HUES64 (cell line): ENCODE measurements around the gene SLC8A1.

Source experiments
- H3K27ac ChIP-seq: 2 replicates; pipeline ENCODE4 v1.7.0; 2013; ENCODE audit warnings: low read depth, low read length, inconsistent platforms
- H3K27me3 ChIP-seq: 2 replicates; pipeline ENCODE4 v1.6.1; 2013; ENCODE audit warnings: mild to moderate bottlenecking, low read length; ENCODE audit not compliant: insufficient read depth
- H3K36me3 ChIP-seq: 2 replicates; pipeline ENCODE4 v1.6.1; 2013; ENCODE audit warnings: mild to moderate bottlenecking, low read length; ENCODE audit not compliant: insufficient read depth
- H3K4me1 ChIP-seq: 2 replicates; pipeline ENCODE4 v1.6.1; 2013; ENCODE audit warnings: mild to moderate bottlenecking, low read length, moderate library complexity; ENCODE audit not compliant: insufficient read depth
- H3K4me3 ChIP-seq: 2 replicates; pipeline ENCODE4 v1.5.1; 2013; ENCODE audit warnings: mild to moderate bottlenecking, low read length, moderate library complexity
- H3K9ac ChIP-seq: 2 replicates; pipeline ENCODE4 v1.6.1; 2013; ENCODE audit warnings: mild to moderate bottlenecking, low read depth, low read length
- H3K9me3 ChIP-seq: 2 replicates; pipeline ENCODE4 v1.6.1; 2013; ENCODE audit warnings: low read depth, low read length; ENCODE audit not compliant: insufficient read depth
- WGBS: fragments of 150-250, 120-280 bp; methylation state at CpG from one replicate; pipeline ENCODE4 v1.1.7; 2013; ENCODE audit warnings: missing lambda C conversion rate; 5-methylcytosine and 5-hydroxymethylcytosine counted together

Gene SLC8A1

DNA sequence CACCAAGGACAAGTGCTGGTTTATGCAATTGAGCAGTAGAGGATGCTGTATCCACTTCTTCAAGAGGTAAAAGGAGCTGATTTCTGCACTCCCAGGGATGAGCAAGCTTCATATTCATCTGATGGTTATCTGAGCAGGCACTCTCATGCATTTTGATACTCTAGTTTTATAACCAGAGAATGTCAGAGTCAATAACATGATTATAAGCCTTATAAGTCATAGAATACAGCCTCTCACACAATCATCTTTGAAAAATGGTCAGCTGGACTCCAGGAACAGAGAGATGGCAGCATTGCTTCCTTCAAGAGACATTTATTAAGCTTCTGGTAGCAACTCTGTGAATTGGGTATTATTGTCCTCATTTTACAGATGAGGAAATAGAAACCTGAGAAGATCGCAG is 167.1 kb downstream of the SLC8A1 start:
- H3K9me3 ChIP-seq = no peaks in the 10 kb centered on the region
- no peak overlapping the region for H3K27ac ChIP-seq
- H3K9ac ChIP-seq = no peak overlapping the region
- 100% methylated on average over 1 of the region's 1 CpG for WGBS
- no peaks in the 10 kb centered on the region for H3K27me3 ChIP-seq
- no peak overlapping the region for H3K4me3 ChIP-seq
- no peaks in the 10 kb centered on the region; the same call in 1 of the 2 replicates for H3K4me1 ChIP-seq
- no peaks in the 10 kb centered on the region for H3K36me3 ChIP-seq

DNA sequence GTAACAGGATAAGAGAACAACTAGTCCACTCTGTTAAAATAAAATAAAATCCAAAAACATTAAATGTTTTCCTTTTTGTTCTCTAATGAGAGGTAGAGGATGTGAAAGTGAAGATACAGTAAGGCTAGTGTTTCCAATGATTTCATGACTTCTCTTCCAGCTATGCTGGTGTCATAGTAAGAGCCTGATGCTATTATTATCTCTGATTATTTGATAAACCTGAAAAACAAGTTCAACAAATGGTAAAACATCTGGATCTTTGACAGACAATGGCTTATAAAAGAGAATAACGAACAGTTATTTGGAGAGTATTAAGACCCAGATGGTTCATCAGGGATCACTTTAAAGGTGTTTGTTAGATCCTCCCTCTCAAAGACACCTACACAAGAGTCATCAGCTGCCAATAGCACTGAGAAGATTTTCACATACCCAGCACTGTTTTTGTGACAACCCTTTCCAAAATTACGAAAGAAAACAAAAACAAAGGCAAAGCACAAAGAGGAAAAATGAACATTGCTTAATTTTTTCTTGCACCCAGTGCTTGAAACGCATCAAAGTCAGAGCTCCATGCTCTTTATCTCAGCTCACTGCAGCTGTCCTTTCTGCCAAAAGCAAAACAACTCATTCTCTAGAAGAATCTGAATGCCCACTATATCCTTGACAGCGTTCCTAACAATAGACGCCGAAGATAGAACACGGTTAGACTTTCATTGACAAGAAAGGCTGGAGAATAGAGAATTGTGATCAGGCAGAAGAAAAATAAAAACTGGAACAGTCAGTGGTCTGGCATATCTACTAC is 168.6 kb downstream of the SLC8A1 start:
- H3K36me3 ChIP-seq = no peaks in the 10 kb centered on the region
- H3K9ac ChIP-seq = no peak overlapping the region
- H3K27ac ChIP-seq = no peak overlapping the region
- 87% methylated on average over 7 of the region's 7 CpGs for WGBS
- H3K4me3 ChIP-seq = no peak overlapping the region
- no peaks in the 10 kb centered on the region for H3K9me3 ChIP-seq
- no peaks in the 10 kb centered on the region for H3K27me3 ChIP-seq
- H3K4me1 ChIP-seq = no peaks in the 10 kb centered on the region; the same call in 1 of the 2 replicates

DNA sequence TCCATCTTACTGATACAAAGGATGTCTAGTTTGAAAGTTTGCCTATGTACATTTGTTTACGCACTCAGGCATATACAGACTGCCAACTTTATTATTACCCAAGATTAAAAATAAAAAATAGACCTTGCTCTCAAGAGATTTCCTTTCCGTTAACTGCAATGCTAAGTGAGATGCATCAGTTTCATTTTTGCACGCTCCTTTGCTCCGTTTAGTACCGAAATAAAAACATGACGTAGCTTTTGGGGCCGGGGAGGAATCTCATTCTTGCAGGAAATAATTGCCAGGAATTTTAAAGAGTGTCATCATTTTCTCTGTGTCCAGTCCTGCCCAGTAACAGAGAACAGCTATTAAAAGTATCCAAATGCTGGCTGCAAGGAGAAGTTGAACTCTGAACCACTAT is 169.5 kb downstream of the SLC8A1 start:
- no peak overlapping the region for H3K4me3 ChIP-seq
- H3K27me3 ChIP-seq = no peaks in the 10 kb centered on the region
- no peak overlapping the region for H3K27ac ChIP-seq
- no peaks in the 10 kb centered on the region for H3K9me3 ChIP-seq
- no peaks in the 10 kb centered on the region; the same call in 1 of the 2 replicates for H3K4me1 ChIP-seq
- no peaks in the 10 kb centered on the region for H3K36me3 ChIP-seq
- WGBS = 98% methylated on average over 7 of the region's 7 CpGs
- H3K9ac ChIP-seq = no peak overlapping the region

DNA sequence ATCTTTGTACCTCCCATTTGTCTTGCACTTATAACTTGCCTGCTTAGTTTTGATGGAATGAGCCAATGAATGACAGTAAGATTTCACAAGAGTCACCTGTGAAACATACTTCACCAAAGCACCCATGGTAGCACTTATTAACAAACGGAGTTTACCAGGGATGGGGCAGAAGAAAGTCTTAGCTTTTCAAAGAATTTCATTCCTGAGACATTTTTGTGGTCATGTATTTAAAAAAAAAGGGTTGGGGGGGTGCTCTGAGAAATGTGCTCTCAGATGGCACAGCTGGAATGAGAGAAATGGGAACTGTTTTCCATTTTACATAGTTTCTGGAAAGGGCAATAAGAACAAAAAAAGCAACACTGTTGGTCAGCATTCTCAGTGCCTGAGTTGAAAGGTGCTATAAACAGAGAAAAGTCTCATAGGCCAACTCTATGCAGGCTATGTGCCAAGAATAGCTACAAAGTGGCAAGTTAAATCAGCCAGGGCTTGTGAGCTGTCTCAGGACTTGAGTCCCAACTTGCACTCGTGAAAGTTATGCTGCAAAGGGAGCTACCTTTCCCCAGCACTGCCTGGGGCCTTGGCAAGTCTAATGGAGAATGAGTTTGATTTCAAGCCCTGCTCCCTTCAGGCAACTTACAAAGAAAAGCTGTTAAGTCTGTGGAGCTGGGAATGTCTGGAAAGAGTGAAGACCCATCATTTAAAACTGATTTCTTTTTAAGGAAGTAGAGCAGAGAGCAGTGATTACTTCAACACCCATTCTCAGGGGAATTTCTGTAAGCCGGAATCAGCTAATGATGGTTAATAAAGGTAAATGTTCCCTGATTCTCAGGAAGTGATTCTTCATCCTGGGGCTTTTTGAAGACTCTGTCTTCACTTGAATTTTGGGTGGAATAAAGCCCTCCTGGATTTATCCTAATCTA is 170.6 kb downstream of the SLC8A1 start:
- Histone ChIP-seq H3K27me3 (no peaks in the 10 kb centered on the region), H3K9ac (no peak overlapping the region), H3K9me3 (no peaks in the 10 kb centered on the region), H3K4me3 (no peak overlapping the region), H3K27ac (no peak overlapping the region), H3K36me3 (no peaks in the 10 kb centered on the region), H3K4me1 (no peaks in the 10 kb centered on the region; the same call in 1 of the 2 replicates)
- 82% methylated on average over 3 of the region's 3 CpGs for WGBS

DNA sequence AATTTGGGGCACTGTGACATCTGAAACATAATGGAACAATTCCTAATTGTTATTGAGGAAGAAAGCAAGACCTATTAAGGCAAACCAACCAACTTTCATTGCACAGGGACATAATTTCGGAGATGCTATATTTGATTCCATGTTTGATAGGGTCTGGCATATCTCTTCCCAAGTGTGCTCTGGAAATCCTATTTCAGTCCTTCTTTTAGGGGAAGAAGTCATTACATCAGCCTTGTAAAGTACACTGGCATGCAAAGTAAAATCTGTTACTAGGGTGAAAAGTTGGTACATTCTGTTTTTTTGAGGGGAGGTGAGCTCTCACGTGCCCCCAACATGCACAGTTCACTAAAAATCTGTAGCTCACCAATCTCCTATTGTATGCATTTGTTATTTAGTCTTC is 172.4 kb downstream of the SLC8A1 start:
- Histone ChIP-seq H3K4me1 (no peaks in the 10 kb centered on the region; the same call in 1 of the 2 replicates), H3K9me3 (no peaks in the 10 kb centered on the region), H3K36me3 (no peaks in the 10 kb centered on the region), H3K4me3 (no peak overlapping the region), H3K9ac (no peak overlapping the region), H3K27me3 (no peaks in the 10 kb centered on the region), H3K27ac (no peak overlapping the region)
- 100% methylated on average over 2 of the region's 2 CpGs for WGBS

DNA sequence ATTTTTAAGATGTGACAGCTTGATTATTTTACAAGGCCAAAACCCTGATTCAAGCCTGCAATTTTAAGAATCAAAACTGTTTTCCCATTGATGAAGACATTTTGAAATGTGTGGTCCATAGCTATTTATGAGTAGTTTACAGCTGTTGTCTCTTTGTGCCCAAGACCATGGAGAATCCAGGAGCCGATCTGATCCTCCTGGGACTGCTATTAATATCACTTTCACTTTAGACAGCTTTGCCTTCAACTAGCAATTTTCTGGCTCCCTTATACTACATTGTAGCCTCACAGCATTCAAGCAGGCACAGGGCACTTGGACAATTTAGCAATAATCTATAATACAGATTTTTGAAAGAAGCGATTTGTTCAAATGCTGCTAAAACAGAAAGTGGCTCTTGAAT is 172.9 kb downstream of the SLC8A1 start:
- H3K4me3 ChIP-seq = no peak overlapping the region
- no peaks in the 10 kb centered on the region for H3K9me3 ChIP-seq
- no peaks in the 10 kb centered on the region for H3K27me3 ChIP-seq
- H3K36me3 ChIP-seq = no peaks in the 10 kb centered on the region
- H3K27ac ChIP-seq = no peak overlapping the region
- 93% methylated on average over 2 of the region's 2 CpGs for WGBS
- H3K9ac ChIP-seq = no peak overlapping the region
- no peaks in the 10 kb centered on the region; the same call in 1 of the 2 replicates for H3K4me1 ChIP-seq

DNA sequence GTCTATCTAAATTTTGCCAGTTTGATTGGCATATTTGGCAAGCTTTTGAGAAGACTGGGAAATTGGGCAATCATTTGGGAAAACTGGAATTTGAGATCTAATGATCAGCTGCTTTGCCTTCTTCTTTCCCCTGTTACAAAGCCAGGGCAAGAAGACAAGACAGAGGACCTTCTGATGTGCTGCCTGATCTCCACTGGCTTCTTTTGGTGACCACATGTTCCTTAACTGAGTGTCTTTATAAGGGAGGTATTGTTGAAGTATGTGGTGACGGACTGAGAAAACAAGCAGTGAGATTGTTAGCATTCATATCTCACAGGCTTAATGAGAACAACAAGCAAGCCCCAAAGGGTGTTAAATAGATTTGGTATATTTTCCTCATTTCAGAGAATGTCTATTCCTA is 175.8 kb downstream of the SLC8A1 start:
- H3K4me1 ChIP-seq = no peaks in the 10 kb centered on the region
- H3K27ac ChIP-seq = no peak overlapping the region
- WGBS = 88% methylated on average over 1 of the region's 1 CpG
- H3K9me3 ChIP-seq = no peaks in the 10 kb centered on the region
- H3K27me3 ChIP-seq = no peaks in the 10 kb centered on the region
- no peaks in the 10 kb centered on the region for H3K36me3 ChIP-seq
- no peak overlapping the region for H3K9ac ChIP-seq
- H3K4me3 ChIP-seq = no peak overlapping the region

DNA sequence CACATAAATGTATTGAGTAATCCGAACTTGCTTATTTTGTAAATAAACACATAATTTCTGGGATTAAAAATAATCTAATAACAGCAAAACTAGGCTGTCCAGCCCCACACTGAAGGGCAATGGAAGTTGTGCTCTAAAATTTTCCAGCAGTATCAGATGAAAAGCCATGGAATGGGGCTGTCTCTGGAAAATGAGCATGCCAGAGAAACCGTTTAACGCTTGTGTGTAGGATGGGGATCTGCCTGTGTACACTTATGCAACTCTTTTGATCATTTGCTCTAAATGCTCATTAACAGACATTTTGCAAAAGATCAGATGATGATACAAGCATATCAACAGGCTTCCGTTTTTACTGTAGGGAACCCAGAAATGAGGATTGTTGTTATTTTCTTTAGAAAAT is 177.6 kb downstream of the SLC8A1 start:
- Histone ChIP-seq H3K27ac (no peak overlapping the region), H3K27me3 (no peaks in the 10 kb centered on the region), H3K9me3 (no peaks in the 10 kb centered on the region), H3K4me3 (no peak overlapping the region), H3K4me1 (no peaks in the 10 kb centered on the region), H3K9ac (no peak overlapping the region), H3K36me3 (no peaks in the 10 kb centered on the region)
- 100% methylated on average over 2 of the region's 4 CpGs for WGBS

DNA sequence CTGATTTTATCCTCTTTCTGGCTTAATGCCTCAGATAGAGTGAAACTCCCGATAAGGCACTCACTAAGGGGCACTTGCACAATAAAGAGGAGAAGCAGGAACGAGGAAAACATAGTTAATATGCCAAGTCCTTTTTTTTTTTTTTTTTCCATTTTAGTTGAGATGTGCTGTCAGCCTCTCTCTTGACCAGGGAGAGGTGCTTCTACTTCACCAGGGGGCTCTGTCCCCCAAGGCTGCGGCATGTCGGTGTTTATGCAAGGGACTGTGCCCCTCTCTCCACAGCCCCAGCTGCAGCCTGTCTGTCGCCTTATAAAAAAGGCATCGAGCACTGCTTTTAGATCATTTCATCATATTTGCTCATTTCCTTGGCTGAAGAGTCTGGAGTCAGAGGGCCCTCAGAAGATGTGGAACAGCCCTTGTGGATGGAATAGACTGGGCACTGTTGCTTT is 178.1 kb downstream of the SLC8A1 start:
- WGBS = 91% methylated on average over 5 of the region's 6 CpGs
- Histone ChIP-seq H3K27me3 (no peaks in the 10 kb centered on the region), H3K27ac (no peak overlapping the region), H3K4me1 (no peaks in the 10 kb centered on the region), H3K4me3 (no peak overlapping the region), H3K9ac (no peak overlapping the region), H3K9me3 (no peaks in the 10 kb centered on the region), H3K36me3 (no peaks in the 10 kb centered on the region)

DNA sequence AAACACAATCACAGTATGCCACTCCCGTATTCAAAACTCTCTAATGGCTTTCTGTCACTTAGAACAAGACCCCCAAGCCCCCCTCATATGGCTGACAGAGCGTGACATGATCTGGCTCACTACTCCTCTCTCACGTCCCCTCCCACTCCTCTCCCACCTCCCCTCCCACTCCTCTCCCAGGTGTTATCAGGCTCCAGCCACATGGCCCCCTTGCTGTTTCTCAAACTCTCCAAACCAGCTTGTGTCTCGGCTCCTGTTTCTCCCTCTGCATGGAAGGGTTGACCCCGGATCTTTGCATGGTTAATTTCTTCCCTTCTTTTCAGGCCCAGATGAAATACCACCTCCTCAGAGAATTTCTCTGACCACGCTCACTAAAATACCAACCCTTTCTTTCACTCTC is 180.8 kb downstream of the SLC8A1 start:
- no peak overlapping the region for H3K4me3 ChIP-seq
- peaks cover 2% of the 10 kb centered on the region; the same call in 1 of the 2 replicates for H3K4me1 ChIP-seq
- WGBS = 82% methylated on average over 6 of the region's 6 CpGs
- H3K9me3 ChIP-seq = no peaks in the 10 kb centered on the region
- no peaks in the 10 kb centered on the region for H3K27me3 ChIP-seq
- no peak overlapping the region for H3K27ac ChIP-seq
- no peaks in the 10 kb centered on the region for H3K36me3 ChIP-seq
- no peak overlapping the region for H3K9ac ChIP-seq

DNA sequence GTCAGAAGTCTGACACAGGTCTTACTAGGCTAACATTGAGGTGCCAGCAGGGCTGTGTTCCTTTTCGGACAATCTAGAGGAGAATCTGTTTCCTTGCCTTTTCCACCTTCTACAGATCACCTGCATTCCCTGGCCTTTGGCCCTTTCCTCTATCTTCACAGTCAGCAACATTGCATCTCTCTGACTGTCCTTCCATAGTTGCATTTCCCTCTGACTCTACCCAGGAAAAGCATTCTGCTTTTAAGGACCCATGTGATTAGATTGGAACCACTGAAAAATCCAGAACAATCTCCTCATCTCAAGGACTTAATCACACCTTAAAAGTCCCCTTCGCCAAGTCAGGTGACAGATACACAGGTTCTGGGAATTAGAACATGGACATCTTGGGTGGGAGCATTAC is 181.5 kb downstream of the SLC8A1 start:
- H3K27me3 ChIP-seq = no peaks in the 10 kb centered on the region
- H3K4me1 ChIP-seq = peaks cover 2% of the 10 kb centered on the region; the same call in 1 of the 2 replicates
- no peaks in the 10 kb centered on the region for H3K36me3 ChIP-seq
- H3K9me3 ChIP-seq = no peaks in the 10 kb centered on the region
- H3K4me3 ChIP-seq = no peak overlapping the region
- H3K27ac ChIP-seq = no peak overlapping the region
- no peak overlapping the region for H3K9ac ChIP-seq
- WGBS = 91% methylated on average over 1 of the region's 2 CpGs
